K562 treated with DMSO at 1 percent for 12 hours (cell line): ENCODE data around the gene CDO1. TPM values are rescaled to one million over a fixed set of nuclear protein-coding genes. Genes with fewer than 3 reads are reported as not detected.

Source experiments
- total RNA-seq: library from RNA; unstranded; fragments of 300-600 nt; gene quantifications from 2 replicates; pipeline ENCODE4 v1.2.3, GENCODE V29; 2022; ENCODE audit not compliant: insufficient read depth

The CDO1 gene
- total RNA-seq: not detected in 2 replicates

GRCh38 chr5:115816226-115817081 lies at the start of gene CDO1:
TSS of gene CDO1 (minus strand) at chr5:115816659. CDS start at chr5:115816397, 262 bp downstream.

GRCh38 chr5:115841382-115842088 lies 25.1 kb upstream of the CDO1 start, which contains the start of the genes AP3S1 and ATG12:
TSS of gene AP3S1 (plus strand) at chr5:115841935. CDS start at chr5:115842038, 103 bp downstream.
TSS of gene ATG12 (minus strand) at chr5:115841565. CDS start at chr5:115841552, 13 bp downstream.

Other genes with a start within 250 kb of the CDO1 start
- gene TICAM2, start 214.2 kb downstream of the CDO1 start, total RNA-seq: 1.9 and 2.2 TPM in 2 replicates
- 10.9 and 30.2 TPM in 2 replicates for gene TMED7, start 190.6 kb downstream of the CDO1 start, total RNA-seq
- gene ATG12, start 24.9 kb upstream of the CDO1 start, total RNA-seq: 19.9 and 42.7 TPM in 2 replicates
- 24.0 and 34.6 TPM in 2 replicates for gene AP3S1, start 25.3 kb upstream of the CDO1 start, total RNA-seq
- 2.8 and 3.3 TPM in 2 replicates for gene LVRN, start 145.8 kb upstream of the CDO1 start, total RNA-seq
- gene ARL14EPL, start 215.8 kb upstream of the CDO1 start, total RNA-seq: not detected in 2 replicates